Thoracic aorta (tissue), 2 donors: Measurements from ENCODE around the gene MPP7. TPM values are rescaled to one million over a fixed set of nuclear protein-coding genes. Genes with fewer than 3 reads are reported as not detected.

ENCODE experiments used
- ATAC-seq: fragments of 150-250 bp; one replicate; pipeline ENCODE4 v1.8.0; 2017; ENCODE audit warnings: low read depth; ENCODE audit not compliant: insufficient number of reproducible peaks, low FRiP score
- DNase-seq: peaks from one replicate; pipeline ENCODE4 v3.0.0-alpha.2; 2020; ENCODE audit warnings: low spot score
- H3K27ac ChIP-seq, 2 donors: fragments of 200-600 bp; sonication (generic); 1 replicate in 1 of 2; 2 replicates in 1 of 2; pipeline ENCODE4 v1.5.1; 2016; ENCODE audit warnings: mild to moderate bottlenecking in 2 of 2, moderate library complexity in 2 of 2
- H3K27me3 ChIP-seq: fragments of 200-600 bp; sonication (generic); replicated peaks from 2 replicates; pipeline ENCODE4 v1.6.0; 2016; ENCODE audit warnings: mild to moderate bottlenecking; ENCODE audit not compliant: insufficient read depth
- H3K36me3 ChIP-seq: fragments of 200-600 bp; sonication (generic); one replicate; pipeline ENCODE4 v1.5.1; 2016
- H3K4me1 ChIP-seq, 2 donors: fragments of 200-600 bp; sonication (generic); 1 replicate in 1 of 2; 2 replicates in 1 of 2; pipeline versions ENCODE4 v1.5.1 to v1.6.0; 2016; ENCODE audit warnings: low read depth in 2 of 2, mild to moderate bottlenecking in 1 of 2; ENCODE audit not compliant: control insufficient read depth in 1 of 2
- H3K4me3 ChIP-seq: fragments of 200-600 bp; sonication (generic); 2 replicates; pipeline ENCODE4 v1.5.1; 2016; ENCODE audit warnings: mild to moderate bottlenecking
- H3K9me3 ChIP-seq: fragments of 200-600 bp; sonication (generic); 2 replicates; pipeline ENCODE4 v1.5.1; 2016
- total RNA-seq, 2 donors: library from RNA; depleted of rRNA; stranded (reverse); fragments of >200 nt; gene quantifications; one replicate each; pipeline versions ENCODE4 v1.1.0 to v1.2.3, GENCODE V29; 2016
- TF ChIP-seq, protein P1 (sequence below): fragments of 200-600 bp; sonication (generic); IDR thresholded peaks from one replicate; pipeline ENCODE4 v1.5.1; 2019; ENCODE audit warnings: antibody characterized with exemption

The MPP7 gene
- total RNA-seq, 2 donors from 2014 or later = 28.2 to 48.5 TPM

DNA sequence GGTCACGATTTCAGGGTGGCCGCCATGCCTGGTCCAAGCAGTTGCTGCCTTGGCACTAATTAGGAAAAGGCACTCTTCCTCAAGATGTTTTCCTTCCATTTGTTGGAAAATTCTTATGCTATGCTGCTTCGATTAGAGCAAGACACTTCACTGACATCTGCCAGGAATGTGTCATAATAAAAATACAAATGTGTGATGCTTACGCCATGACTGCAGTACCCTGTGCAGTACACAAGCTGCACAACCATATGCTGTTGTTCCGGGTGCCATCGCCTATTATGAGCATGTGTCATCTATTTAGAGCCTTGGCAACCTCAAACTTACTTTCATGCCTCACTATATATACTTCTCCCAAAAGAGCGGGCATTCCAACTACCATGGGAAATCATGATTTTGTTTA is 14.9 kb upstream of the MPP7 start:
- TF ChIP-seq, protein P1, sequence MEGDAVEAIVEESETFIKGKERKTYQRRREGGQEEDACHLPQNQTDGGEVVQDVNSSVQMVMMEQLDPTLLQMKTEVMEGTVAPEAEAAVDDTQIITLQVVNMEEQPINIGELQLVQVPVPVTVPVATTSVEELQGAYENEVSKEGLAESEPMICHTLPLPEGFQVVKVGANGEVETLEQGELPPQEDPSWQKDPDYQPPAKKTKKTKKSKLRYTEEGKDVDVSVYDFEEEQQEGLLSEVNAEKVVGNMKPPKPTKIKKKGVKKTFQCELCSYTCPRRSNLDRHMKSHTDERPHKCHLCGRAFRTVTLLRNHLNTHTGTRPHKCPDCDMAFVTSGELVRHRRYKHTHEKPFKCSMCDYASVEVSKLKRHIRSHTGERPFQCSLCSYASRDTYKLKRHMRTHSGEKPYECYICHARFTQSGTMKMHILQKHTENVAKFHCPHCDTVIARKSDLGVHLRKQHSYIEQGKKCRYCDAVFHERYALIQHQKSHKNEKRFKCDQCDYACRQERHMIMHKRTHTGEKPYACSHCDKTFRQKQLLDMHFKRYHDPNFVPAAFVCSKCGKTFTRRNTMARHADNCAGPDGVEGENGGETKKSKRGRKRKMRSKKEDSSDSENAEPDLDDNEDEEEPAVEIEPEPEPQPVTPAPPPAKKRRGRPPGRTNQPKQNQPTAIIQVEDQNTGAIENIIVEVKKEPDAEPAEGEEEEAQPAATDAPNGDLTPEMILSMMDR = no peak
- Histone ChIP-seq H3K9me3 (no peaks in the 10 kb centered on the region), H3K27ac (no peak overlapping the region), H3K27me3 (no peaks in the 10 kb centered on the region), H3K4me1 (no peaks in the 10 kb centered on the region), H3K36me3 (no peaks in the 10 kb centered on the region), H3K4me3 (no peak overlapping the region)
- no peak for DNase-seq
- ATAC-seq = no peak

- TF ChIP-seq, protein P1 = no peak
- H3K27me3 ChIP-seq = no peaks in the 10 kb centered on the region
- H3K4me3 ChIP-seq = no peak overlapping the region
- H3K9me3 ChIP-seq = no peaks in the 10 kb centered on the region
- DNase-seq (no peak), ATAC-seq (no peak)
- H3K4me1 ChIP-seq = no peaks in the 10 kb centered on the region
- no peak overlapping the region for H3K27ac ChIP-seq
- H3K36me3 ChIP-seq = no peaks in the 10 kb centered on the region
These were observed 13.8 kb upstream of the MPP7 start for GRCh38 chr10:28316696-28317095.

- Histone ChIP-seq H3K4me3 (no peak overlapping the region), H3K36me3 (no peaks in the 10 kb centered on the region), H3K27me3 (no peaks in the 10 kb centered on the region), H3K27ac (no peak overlapping the region), H3K4me1 (no peaks in the 10 kb centered on the region), H3K9me3 (no peaks in the 10 kb centered on the region)
- ATAC-seq = no peak
- no peak for DNase-seq
- TF ChIP-seq, protein P1 = no peak
These were observed 12.3 kb upstream of the MPP7 start for GRCh38 chr10:28315140-28315539.

GRCh38 chr10:28314211-28314610 is 11.3 kb upstream of the MPP7 start:
- TF ChIP-seq, protein P1 = no peak
- Histone ChIP-seq H3K4me3 (no peak overlapping the region), H3K4me1 (no peaks in the 10 kb centered on the region), H3K9me3 (no peaks in the 10 kb centered on the region), H3K27me3 (no peaks in the 10 kb centered on the region), H3K36me3 (no peaks in the 10 kb centered on the region), H3K27ac (no peak overlapping the region)
- ATAC-seq (no peak), DNase-seq (no peak)

DNA sequence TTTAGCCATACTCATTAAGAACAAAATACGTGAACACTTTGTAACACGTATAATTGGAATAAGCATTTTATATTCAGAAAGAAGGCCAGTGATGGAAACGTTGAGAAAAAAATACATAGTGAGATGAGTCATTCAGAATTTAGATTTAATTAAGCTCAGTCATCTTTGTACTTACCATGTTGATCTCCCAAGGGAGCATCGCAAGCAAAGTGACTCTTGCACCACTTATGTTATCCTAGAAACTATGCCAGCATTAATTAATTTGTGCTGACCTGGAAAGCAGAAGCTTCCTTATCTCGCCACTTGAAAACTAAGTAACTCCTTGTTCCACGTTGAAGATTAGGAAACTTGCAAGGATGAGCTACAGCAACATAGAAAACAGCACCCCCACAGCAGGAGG is 9.7 kb upstream of the MPP7 start:
- Histone ChIP-seq H3K36me3 (no peaks in the 10 kb centered on the region), H3K4me1 (no peaks in the 10 kb centered on the region), H3K27ac (no peak overlapping the region), H3K9me3 (no peaks in the 10 kb centered on the region), H3K27me3 (no peaks in the 10 kb centered on the region), H3K4me3 (no peak overlapping the region)
- TF ChIP-seq, protein P1 = no peak
- DNase-seq = no peak
- no peak for ATAC-seq
